ENCODE measurements around the gene SIK3. TPM values are rescaled to one million over a fixed set of nuclear protein-coding genes. Genes with fewer than 3 reads are reported as not detected.

The SIK3 gene
- total RNA-seq, 1 experiment from 2014 or later: 33.3 TPM

- intact Hi-C loops (cut with micrococcal nuclease): no loop called here
- CTCF ChIA-PET: interaction anchor here (1.2 to 1.8 kb wide), 2 partner anchors 9 to 12 kb away, joined by 3 to 9 read pairs; partner anchors contain the start of gene APOA5
- H3K27ac Mint-ChIP-seq (ENCODE audit: low read depth, unreplicated experiment): no peak overlapping the region
- no peaks in the 10 kb centered on the region for H3K9me3 Mint-ChIP-seq (ENCODE audit: unreplicated experiment)
- POLR2A ChIA-PET: interaction anchor here (0.6 to 1.6 kb wide), 3 partner anchors 11 to 1464 kb away, joined by 3 to 7 read pairs (median 3); no protein-coding TSS in a partner anchor
- H3K36me3 Mint-ChIP-seq (ENCODE audit: insufficient read depth, unreplicated experiment): no peaks in the 10 kb centered on the region
- DNase-seq (ENCODE audit: unreplicated experiment): no peak
- no peak overlapping the region for H3K4me3 Mint-ChIP-seq (ENCODE audit: unreplicated experiment)
- no peaks in the 10 kb centered on the region for H3K27me3 Mint-ChIP-seq (ENCODE audit: insufficient read depth, unreplicated experiment)
- BruUV-seq (replicated peaks): no TSS peak
- no peaks in the 10 kb centered on the region for H3K4me1 Mint-ChIP-seq (ENCODE audit: insufficient read depth, unreplicated experiment)
- TF ChIP-seq, protein P1, sequence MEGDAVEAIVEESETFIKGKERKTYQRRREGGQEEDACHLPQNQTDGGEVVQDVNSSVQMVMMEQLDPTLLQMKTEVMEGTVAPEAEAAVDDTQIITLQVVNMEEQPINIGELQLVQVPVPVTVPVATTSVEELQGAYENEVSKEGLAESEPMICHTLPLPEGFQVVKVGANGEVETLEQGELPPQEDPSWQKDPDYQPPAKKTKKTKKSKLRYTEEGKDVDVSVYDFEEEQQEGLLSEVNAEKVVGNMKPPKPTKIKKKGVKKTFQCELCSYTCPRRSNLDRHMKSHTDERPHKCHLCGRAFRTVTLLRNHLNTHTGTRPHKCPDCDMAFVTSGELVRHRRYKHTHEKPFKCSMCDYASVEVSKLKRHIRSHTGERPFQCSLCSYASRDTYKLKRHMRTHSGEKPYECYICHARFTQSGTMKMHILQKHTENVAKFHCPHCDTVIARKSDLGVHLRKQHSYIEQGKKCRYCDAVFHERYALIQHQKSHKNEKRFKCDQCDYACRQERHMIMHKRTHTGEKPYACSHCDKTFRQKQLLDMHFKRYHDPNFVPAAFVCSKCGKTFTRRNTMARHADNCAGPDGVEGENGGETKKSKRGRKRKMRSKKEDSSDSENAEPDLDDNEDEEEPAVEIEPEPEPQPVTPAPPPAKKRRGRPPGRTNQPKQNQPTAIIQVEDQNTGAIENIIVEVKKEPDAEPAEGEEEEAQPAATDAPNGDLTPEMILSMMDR (IDR thresholded peaks at IDR 0.05; ENCODE audit: unreplicated experiment): no peak
Observed at GRCh38 chr11:116800610-116801009, 297.6 kb downstream of the SIK3 start.

GRCh38 chr11:116798368-116798767 lies 299.9 kb downstream of the SIK3 start:
- no peak overlapping the region for H3K27ac Mint-ChIP-seq (ENCODE audit: low read depth, unreplicated experiment)
- no TSS peak for BruUV-seq (replicated peaks)
- CTCF ChIA-PET: interaction anchor here (0.5 to 0.8 kb wide), 4 partner anchors 8 to 424 kb away, joined by 3 to 4 read pairs (median 4); no protein-coding TSS in a partner anchor

GRCh38 chr11:116797816-116798215 lies 300.4 kb downstream of the SIK3 start:
- no TSS peak for BruUV-seq (replicated peaks)
- H3K36me3 Mint-ChIP-seq (ENCODE audit: insufficient read depth, unreplicated experiment): no peaks in the 10 kb centered on the region
- CTCF ChIA-PET: interaction anchor here (0.8 kb wide), 1 partner anchor 16 kb away, joined by 3 read pairs; no protein-coding TSS in a partner anchor

More at GRCh38 chr11:116798368-116798767, 299.9 kb downstream of the SIK3 start:
- no peaks in the 10 kb centered on the region for H3K27me3 Mint-ChIP-seq (ENCODE audit: insufficient read depth, unreplicated experiment)
- H3K4me3 Mint-ChIP-seq (ENCODE audit: unreplicated experiment): no peak overlapping the region
- no peak for DNase-seq (ENCODE audit: unreplicated experiment)
- peaks cover 14% of the 10 kb centered on the region for H3K4me1 Mint-ChIP-seq (ENCODE audit: insufficient read depth, unreplicated experiment)
- no peaks in the 10 kb centered on the region for H3K9me3 Mint-ChIP-seq (ENCODE audit: unreplicated experiment)
- TF ChIP-seq, protein P1 (IDR thresholded peaks at IDR 0.05; ENCODE audit: unreplicated experiment): no peak
- intact Hi-C loops (cut with micrococcal nuclease): no loop called here
- H3K36me3 Mint-ChIP-seq (ENCODE audit: insufficient read depth, unreplicated experiment): no peaks in the 10 kb centered on the region
- POLR2A ChIA-PET: interaction anchor here (0.9 to 1.9 kb wide), 3 partner anchors 9 to 12 kb away, joined by 3 to 6 read pairs (median 5); partner anchors contain the start of gene ZPR1

GRCh38 chr11:116796548-116796947 lies 301.7 kb downstream of the SIK3 start:
- Mint-ChIP-seq H3K4me3 (ENCODE audit: unreplicated experiment) (no peak overlapping the region), H3K4me1 (ENCODE audit: insufficient read depth, unreplicated experiment) (peaks cover 21% of the 10 kb centered on the region), H3K36me3 (ENCODE audit: insufficient read depth, unreplicated experiment) (no peaks in the 10 kb centered on the region), H3K9me3 (ENCODE audit: unreplicated experiment) (no peaks in the 10 kb centered on the region), H3K27me3 (ENCODE audit: insufficient read depth, unreplicated experiment) (no peaks in the 10 kb centered on the region), H3K27ac (ENCODE audit: low read depth, unreplicated experiment) (no peak overlapping the region)
- DNase-seq (ENCODE audit: unreplicated experiment): no peak
- ChIA-PET POLR2A (no interaction called here), CTCF (interaction anchor here (1.1 to 1.7 kb wide), 2 partner anchors 39 to 431 kb away, joined by 6 to 7 read pairs; no protein-coding TSS in a partner anchor)
- TF ChIP-seq, protein P1 (IDR thresholded peaks at IDR 0.05; ENCODE audit: unreplicated experiment): no peak
- BruUV-seq (replicated peaks): no TSS peak
- intact Hi-C loops (cut with micrococcal nuclease): no loop called here

More at GRCh38 chr11:116797816-116798215, 300.4 kb downstream of the SIK3 start:
- Mint-ChIP-seq H3K27ac (ENCODE audit: low read depth, unreplicated experiment) (no peak overlapping the region), H3K9me3 (ENCODE audit: unreplicated experiment) (no peaks in the 10 kb centered on the region), H3K4me1 (ENCODE audit: insufficient read depth, unreplicated experiment) (peaks cover 19% of the 10 kb centered on the region), H3K27me3 (ENCODE audit: insufficient read depth, unreplicated experiment) (no peaks in the 10 kb centered on the region), H3K4me3 (ENCODE audit: unreplicated experiment) (no peak overlapping the region)
- intact Hi-C loops (cut with micrococcal nuclease): no loop called here
- TF ChIP-seq, protein P1 (IDR thresholded peaks at IDR 0.05; ENCODE audit: unreplicated experiment): no peak
- no peak for DNase-seq (ENCODE audit: unreplicated experiment)
- POLR2A ChIA-PET: interaction anchor here (0.9 to 1.7 kb wide), 2 partner anchors 8 to 10 kb away, joined by 3 to 6 read pairs; partner anchors contain the start of gene ZPR1
